Peyer's patch (tissue), 4 donors: ENCODE data around the gene TMPRSS11B. TPM values are rescaled to one million over a fixed set of nuclear protein-coding genes. Genes with fewer than 3 reads are reported as not detected.

Experiments
- DNase-seq, 3 donors: peaks; one replicate each; pipeline ENCODE4 v3.0.0-alpha.2; 2017 to 2019
- H3K27ac ChIP-seq, 4 donors: fragments of 200-600 bp; sonication (generic); one replicate each; pipeline ENCODE4 v1.5.1; 2016 to 2019
- H3K27me3 ChIP-seq, 2 donors: fragments of 200-600 bp; sonication (generic); one replicate each; pipeline ENCODE4 v1.5.1; 2019
- H3K36me3 ChIP-seq, 3 donors: fragments of 200-600 bp; sonication (generic); one replicate each; pipeline ENCODE4 v1.5.1; 2016 to 2019
- H3K4me1 ChIP-seq, 4 donors: fragments of 200-600 bp; sonication (generic); one replicate each; pipeline ENCODE4 v1.5.1; 2016 to 2019
- H3K4me3 ChIP-seq, 4 donors: fragments of 200-600 bp; sonication (generic); 1 replicate in 3 of 4; 2 replicates in 1 of 4; pipeline ENCODE4 v1.5.1; 2016 to 2019; ENCODE audit warnings: mild to moderate bottlenecking in 1 of 4
- H3K9me3 ChIP-seq, 4 donors: fragments of 200-600 bp; sonication (generic); one replicate each; pipeline ENCODE4 v1.5.1; 2016 to 2019; ENCODE audit warnings: mild to moderate bottlenecking in 1 of 4
- CTCF ChIP-seq, 6 experiments: fragments of 450-650 bp in 4 of 6; fragments of 200-600 bp in 2 of 6; sonication (generic) in 1 of 6; IDR thresholded peaks; one replicate each; pipeline ENCODE4 v1.5.1; 2017 to 2019; ENCODE audit warnings: antibody characterized with exemption in 6 of 6, mild to moderate bottlenecking in 3 of 6, moderate library complexity in 1 of 6
- POLR2A ChIP-seq, 2 donors: fragments of 450-650 bp; IDR thresholded peaks; one replicate each; pipeline ENCODE4 v1.5.1; 2017; ENCODE audit warnings: antibody characterized with exemption in 2 of 2, mild to moderate bottlenecking in 2 of 2, moderate library complexity in 2 of 2
- total RNA-seq, 4 donors: library from RNA; depleted of rRNA; stranded (reverse); fragments of >200 nt; gene quantifications; one replicate each; pipeline ENCODE4 v1.1.0, GENCODE V29; 2016

TMPRSS11B gene
- total RNA-seq, 4 donors from 2014 or later = not detected

DNA sequence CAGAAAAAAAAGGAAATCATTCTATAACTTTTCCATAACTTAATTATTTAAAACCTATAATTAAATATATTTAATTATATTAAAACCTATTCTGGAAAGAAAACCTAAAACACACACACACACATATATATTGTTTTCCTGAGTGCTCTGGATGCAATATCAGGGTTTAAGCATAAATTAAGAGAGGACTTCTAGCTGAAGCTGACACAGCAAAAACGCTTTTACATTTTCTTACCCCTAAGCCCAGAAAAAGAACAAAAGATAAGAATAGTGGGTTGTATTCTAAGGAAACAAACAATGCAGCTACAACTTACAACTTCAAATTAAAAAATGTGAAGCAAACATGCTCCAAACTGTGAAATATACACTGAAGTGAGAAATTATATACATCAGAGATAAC, 52.3 kb downstream of the TMPRSS11B start:
- no peak for DNase-seq
- H3K9me3 ChIP-seq = no peaks in the 10 kb centered on the region
- no peak overlapping the region for H3K4me3 ChIP-seq
- H3K27me3 ChIP-seq = no peaks in the 10 kb centered on the region
- TF ChIP-seq CTCF (IDR thresholded peaks at IDR 0.05) (no peak), POLR2A (IDR thresholded peaks at IDR 0.05) (no peak)
- no peaks in the 10 kb centered on the region for H3K36me3 ChIP-seq
- H3K27ac ChIP-seq = no peak overlapping the region
- no peaks in the 10 kb centered on the region for H3K4me1 ChIP-seq

DNA sequence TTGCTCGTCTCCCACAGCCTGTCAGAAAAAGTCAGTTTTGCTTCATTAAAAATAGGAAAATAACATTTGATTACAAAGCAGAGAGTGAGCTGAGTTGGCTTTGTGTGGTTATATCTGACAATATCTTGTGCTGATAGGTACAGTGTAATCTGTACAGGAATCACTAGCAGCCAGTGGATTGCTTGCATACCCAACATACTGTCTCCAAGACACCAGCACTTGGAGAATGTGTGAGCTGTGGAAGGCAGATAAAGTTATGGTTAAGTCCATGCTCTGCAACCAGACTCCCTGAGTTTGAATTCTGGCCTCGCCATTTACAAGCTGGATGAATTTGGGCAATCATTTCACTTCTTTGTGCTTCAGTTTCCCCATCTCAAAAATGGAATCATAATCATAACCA, 58.3 kb downstream of the TMPRSS11B start:
- Histone ChIP-seq H3K9me3 (no peaks in the 10 kb centered on the region), H3K4me1 (no peaks in the 10 kb centered on the region), H3K36me3 (no peaks in the 10 kb centered on the region), H3K27me3 (no peaks in the 10 kb centered on the region), H3K27ac (no peak overlapping the region), H3K4me3 (no peak overlapping the region)
- no peak for DNase-seq
- TF ChIP-seq POLR2A (IDR thresholded peaks at IDR 0.05) = no peak
- TF ChIP-seq CTCF (IDR thresholded peaks at IDR 0.05) = no peak

DNA sequence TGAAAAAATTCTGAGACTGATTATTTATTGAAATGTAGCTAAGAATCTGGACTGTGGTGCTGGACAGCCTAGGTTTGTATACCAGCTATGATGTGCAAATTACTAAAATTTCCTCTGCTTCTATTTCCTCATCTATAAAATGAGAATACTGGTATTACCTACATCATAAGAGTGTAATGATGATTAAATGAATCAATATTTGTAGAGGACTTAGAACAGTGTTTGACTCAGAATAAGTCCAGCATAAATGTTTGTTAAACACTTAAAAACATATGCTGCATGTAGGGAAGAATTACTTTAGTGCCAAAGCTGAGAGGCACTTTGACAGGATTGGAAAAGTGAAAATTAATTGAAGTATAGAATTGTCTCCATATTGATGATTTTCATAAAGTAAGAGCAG, 60.6 kb downstream of the TMPRSS11B start:
- no peak overlapping the region for H3K4me3 ChIP-seq
- no peak for DNase-seq
- no peak for TF ChIP-seq CTCF (IDR thresholded peaks at IDR 0.05)
- no peak for TF ChIP-seq POLR2A (IDR thresholded peaks at IDR 0.05)
- H3K27ac ChIP-seq = no peak overlapping the region
- no peaks in the 10 kb centered on the region for H3K4me1 ChIP-seq
- no peaks in the 10 kb centered on the region for H3K36me3 ChIP-seq
- no peaks in the 10 kb centered on the region for H3K27me3 ChIP-seq
- H3K9me3 ChIP-seq = no peaks in the 10 kb centered on the region

GRCh38 chr4:68183417-68183816, 62.1 kb downstream of the TMPRSS11B start:
- H3K4me3 ChIP-seq = no peak overlapping the region
- no peaks in the 10 kb centered on the region for H3K9me3 ChIP-seq
- no peaks in the 10 kb centered on the region for H3K4me1 ChIP-seq
- TF ChIP-seq POLR2A (IDR thresholded peaks at IDR 0.05) (no peak), CTCF (IDR thresholded peaks at IDR 0.05) (no peak)
- no peaks in the 10 kb centered on the region for H3K36me3 ChIP-seq
- no peak for DNase-seq
- H3K27ac ChIP-seq = no peak overlapping the region
- H3K27me3 ChIP-seq = no peaks in the 10 kb centered on the region

DNA sequence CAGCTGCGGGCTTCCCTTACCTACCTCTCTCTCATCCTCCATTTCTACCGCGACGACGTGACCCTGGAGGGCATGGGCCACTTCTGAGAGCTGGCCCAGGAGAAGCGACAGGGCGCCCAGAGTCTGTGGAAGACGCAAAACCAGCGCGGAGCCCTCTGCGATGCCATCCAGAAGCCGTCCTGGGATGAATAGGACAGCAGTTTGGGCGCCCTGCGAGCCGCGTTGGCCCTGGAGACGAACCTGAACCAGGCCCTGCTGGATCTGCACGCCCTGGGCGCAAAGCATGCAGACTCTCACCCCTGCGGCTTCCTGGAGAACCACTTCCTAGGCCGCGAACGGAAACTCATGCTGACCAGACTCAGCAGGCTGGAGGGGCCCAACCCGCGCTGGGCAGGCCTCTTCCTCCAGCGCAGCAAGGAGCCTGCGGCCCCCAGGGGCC, 63.1 kb downstream of the TMPRSS11B start:
- DNase-seq = peak in 1 of 3 donors; percentile 43
- Histone ChIP-seq H3K27me3 (no peaks in the 10 kb centered on the region), H3K9me3 (no peaks in the 10 kb centered on the region), H3K27ac (no peak overlapping the region), H3K4me3 (no peak overlapping the region), H3K4me1 (no peaks in the 10 kb centered on the region), H3K36me3 (no peaks in the 10 kb centered on the region)
- TF ChIP-seq CTCF (IDR thresholded peaks at IDR 0.05) = no peak
- TF ChIP-seq POLR2A (IDR thresholded peaks at IDR 0.05) = no peak
